Smooth muscle cell (in vitro differentiated cells): ENCODE results near the gene BABAM2. TPM values are rescaled to one million over a fixed set of nuclear protein-coding genes. Genes with fewer than 3 reads are reported as not detected.
A peak's percentile ranks its signal among the peaks of the same experiment; 100 is the strongest.

Source experiments
- DNase-seq: peaks from one replicate; lab custom pipeline; 2025; ENCODE audit not compliant: unreplicated experiment; lab: John Stamatoyannopoulos, UW
- H2AFZ ChIP-seq: fragments of 200-600 bp; sonication (generic); 2 replicates; pipeline ENCODE4 v1.6.0; 2016; ENCODE audit warnings: antibody characterized with exemption, low read depth, mild to moderate bottlenecking
- H3F3A ChIP-seq: fragments of 200-600 bp; sonication (generic); 2 replicates; pipeline ENCODE4 v1.6.0; 2017; ENCODE audit warnings: antibody characterized with exemption, low read depth
- H3K27ac ChIP-seq: fragments of 200-600 bp; sonication (generic); 2 replicates; pipeline ENCODE4 v1.5.1; 2016; ENCODE audit warnings: low read depth, mild to moderate bottlenecking
- H3K27me3 ChIP-seq: fragments of 200-600 bp; sonication (generic); 2 replicates; pipeline ENCODE4 v1.6.1; 2016; ENCODE audit warnings: low read depth, mild to moderate bottlenecking
- H3K36me3 ChIP-seq: fragments of 200-600 bp; sonication (generic); 2 replicates; pipeline ENCODE4 v1.5.1; 2016; ENCODE audit warnings: low read depth
- H3K4me1 ChIP-seq: fragments of 200-600 bp; sonication (generic); 2 replicates; pipeline ENCODE4 v1.5.1; 2016; ENCODE audit warnings: low read depth
- H3K4me2 ChIP-seq: fragments of 200-600 bp; sonication (generic); 2 replicates; pipeline ENCODE4 v1.6.0; 2016; ENCODE audit warnings: mild to moderate bottlenecking
- H3K4me3 ChIP-seq: fragments of 200-600 bp; sonication (generic); 2 replicates; pipeline ENCODE4 v1.5.1; 2016; ENCODE audit warnings: mild to moderate bottlenecking
- H3K79me2 ChIP-seq: fragments of 200-600 bp; sonication (generic); 2 replicates; pipeline ENCODE4 v1.6.0; 2016; ENCODE audit warnings: low read depth, mild to moderate bottlenecking
- H3K9ac ChIP-seq: fragments of 200-600 bp; sonication (generic); 2 replicates; pipeline ENCODE4 v1.6.0; 2016; ENCODE audit warnings: low read depth
- H3K9me3 ChIP-seq: fragments of 200-600 bp; sonication (generic); replicated peaks from 2 replicates; pipeline ENCODE4 v1.5.1; 2016; ENCODE audit warnings: low read depth
- H4K20me1 ChIP-seq: fragments of 200-600 bp; sonication (generic); 2 replicates; pipeline ENCODE4 v1.6.0; 2016; ENCODE audit warnings: low read depth
- CTCF ChIP-seq: fragments of 200-600 bp; sonication (generic); IDR thresholded peaks from 2 replicates; pipeline ENCODE4 v1.5.1; 2017; ENCODE audit warnings: borderline replicate concordance, mild to moderate bottlenecking, antibody characterized with exemption; ENCODE audit not compliant: insufficient read depth, poor library complexity, severe bottlenecking
- WGBS: methylation state at CpG from one replicate; pipeline ENCODE4 v1.1.7; 2016; ENCODE audit warnings: low lambda C conversion rate; 5-methylcytosine and 5-hydroxymethylcytosine counted together
- polyA plus RNA-seq: library from polyadenylated mRNA; unstranded; fragments of >200 nt; fragmentation: Nextera tagmentation; extraction: Ambion mirVana; gene quantifications from 2 replicates; pipeline ENCODE4 v1.2.1, GENCODE V29; 2016
- total RNA-seq: library from RNA; depleted of rRNA; stranded (reverse); fragments of >200 nt; gene quantifications from 2 replicates; pipeline ENCODE4 v1.2.3, GENCODE V29; 2014

The BABAM2 gene
- total and polyA plus RNA-seq, 2 experiments from 2014 or later = 26.5 to 29.1 TPM

- H2AFZ ChIP-seq = no peak overlapping the region
- no peaks in the 10 kb centered on the region for H3K9me3 ChIP-seq
- no peak overlapping the region for H3K4me2 ChIP-seq
- no peaks in the 10 kb centered on the region for H3K79me2 ChIP-seq
- peaks cover 7% of the 10 kb centered on the region for H3K4me1 ChIP-seq
- TF ChIP-seq CTCF = no peak
- no peaks in the 10 kb centered on the region for H4K20me1 ChIP-seq
- H3F3A ChIP-seq = no peaks in the 10 kb centered on the region
- H3K9ac ChIP-seq = no peak overlapping the region
- no peak overlapping the region for H3K4me3 ChIP-seq
- H3K27me3 ChIP-seq = no peaks in the 10 kb centered on the region
- no peaks in the 10 kb centered on the region for H3K36me3 ChIP-seq
- no peak for DNase-seq
- 91% methylated on average over 2 of the region's 2 CpGs for WGBS
- H3K27ac ChIP-seq = no peak overlapping the region
Observed at GRCh38 chr2:28101123-28101522, 210.6 kb downstream of the BABAM2 start.

- Histone ChIP-seq H3F3A (no peaks in the 10 kb centered on the region), H3K4me3 (no peak overlapping the region), H4K20me1 (no peaks in the 10 kb centered on the region), H3K27ac (peak overlapping the region; percentile 66), H3K4me2 (peak overlapping the region; percentile 40), H3K36me3 (no peaks in the 10 kb centered on the region), H3K9me3 (no peaks in the 10 kb centered on the region), H2AFZ (no peak overlapping the region), H3K9ac (no peak overlapping the region), H3K27me3 (no peaks in the 10 kb centered on the region), H3K79me2 (no peaks in the 10 kb centered on the region), H3K4me1 (peaks cover 7% of the 10 kb centered on the region)
- 83% methylated on average over 3 of the region's 3 CpGs for WGBS
- DNase-seq = no peak
- TF ChIP-seq CTCF = no peak
Observed at GRCh38 chr2:28101892-28102291, 211.4 kb downstream of the BABAM2 start.

- no peak overlapping the region for H3K9ac ChIP-seq
- no peak for TF ChIP-seq CTCF
- H3K4me3 ChIP-seq = no peak overlapping the region
- H3K9me3 ChIP-seq = no peaks in the 10 kb centered on the region
- no peak overlapping the region for H2AFZ ChIP-seq
- H4K20me1 ChIP-seq = no peaks in the 10 kb centered on the region
- 76% methylated on average over 1 of the region's 1 CpG for WGBS
- H3K4me1 ChIP-seq = peaks cover 7% of the 10 kb centered on the region
- no peaks in the 10 kb centered on the region for H3F3A ChIP-seq
- no peaks in the 10 kb centered on the region for H3K27me3 ChIP-seq
- no peaks in the 10 kb centered on the region for H3K79me2 ChIP-seq
- H3K36me3 ChIP-seq = no peaks in the 10 kb centered on the region
- peak overlapping the region; percentile 40 for H3K4me2 ChIP-seq
- H3K27ac ChIP-seq = peak overlapping the region; percentile 66
- no peak for DNase-seq
Observed at GRCh38 chr2:28102455-28102874, 211.9 kb downstream of the BABAM2 start.

- Histone ChIP-seq H3K79me2 (no peaks in the 10 kb centered on the region), H3K9ac (no peak overlapping the region), H3K4me2 (no peak overlapping the region), H3K36me3 (no peaks in the 10 kb centered on the region), H3K27ac (no peak overlapping the region), H3K9me3 (no peaks in the 10 kb centered on the region), H3K4me1 (peaks cover 7% of the 10 kb centered on the region), H2AFZ (no peak overlapping the region), H3K27me3 (no peaks in the 10 kb centered on the region), H3K4me3 (no peak overlapping the region), H3F3A (no peaks in the 10 kb centered on the region), H4K20me1 (no peaks in the 10 kb centered on the region)
- no peak for DNase-seq
- no peak for TF ChIP-seq CTCF
- 94% methylated on average over 2 of the region's 2 CpGs for WGBS
Observed at GRCh38 chr2:28103611-28104010, 213.1 kb downstream of the BABAM2 start.
